Neural progenitor cell (in vitro differentiated cells): ENCODE measurements around the gene MVB12B. TPM values are rescaled to one million over a fixed set of nuclear protein-coding genes. Genes with fewer than 3 reads are reported as not detected.

Source experiments
- DNase-seq: peaks from one replicate; pipeline ENCODE4 v3.0.0-alpha.2; 2016; ENCODE audit warnings: low spot score
- H2AFZ ChIP-seq: fragments of 200-600 bp; sonication (generic); replicated peaks from 2 replicates; pipeline ENCODE4 v1.6.1; 2016; ENCODE audit warnings: antibody characterized with exemption
- H3F3A ChIP-seq: fragments of 200-600 bp; sonication (generic); 2 replicates; pipeline ENCODE4 v1.6.1; 2016; ENCODE audit warnings: antibody characterized with exemption, low read depth
- H3K27ac ChIP-seq: fragments of 200-600 bp; sonication (generic); 2 replicates; pipeline ENCODE4 v1.5.1; 2016; ENCODE audit warnings: mild to moderate bottlenecking
- H3K27me3 ChIP-seq: fragments of 200-600 bp; sonication (generic); 2 replicates; pipeline ENCODE4 v1.6.1; 2016; ENCODE audit warnings: mild to moderate bottlenecking, moderate library complexity
- H3K36me3 ChIP-seq: fragments of 200-600 bp; sonication (generic); 2 replicates; pipeline ENCODE4 v1.5.1; 2016
- H3K4me1 ChIP-seq: fragments of 200-600 bp; sonication (generic); 2 replicates; pipeline ENCODE4 v1.6.1; 2016; ENCODE audit warnings: mixed run types
- H3K4me2 ChIP-seq: fragments of 200-600 bp; sonication (generic); 2 replicates; pipeline ENCODE4 v1.6.1; 2016
- H3K4me3 ChIP-seq: fragments of 200-600 bp; sonication (generic); 2 replicates; pipeline ENCODE4 v1.5.1; 2016
- H3K79me2 ChIP-seq: fragments of 200-600 bp; sonication (generic); 2 replicates; pipeline ENCODE4 v1.6.1; 2016; ENCODE audit warnings: low read depth
- H3K9ac ChIP-seq: fragments of 200-600 bp; sonication (generic); 2 replicates; pipeline ENCODE4 v1.6.1; 2016
- H3K9me3 ChIP-seq: fragments of 200-600 bp; sonication (generic); 2 replicates; pipeline ENCODE4 v1.5.1; 2016; ENCODE audit warnings: low read depth
- H4K20me1 ChIP-seq: fragments of 200-600 bp; sonication (generic); 2 replicates; pipeline ENCODE4 v1.6.1; 2016; ENCODE audit warnings: low read depth
- H3K27ac Mint-ChIP-seq: 3 replicates; pipeline ENCODE4 v1.8.0; 2021; ENCODE audit warnings: mixed read lengths
- H3K27me3 Mint-ChIP-seq: 2 replicates; pipeline ENCODE4 v1.8.0; 2022; ENCODE audit warnings: low read depth, mild to moderate bottlenecking, inconsistent platforms, moderate library complexity, mixed read lengths; ENCODE audit not compliant: insufficient read depth
- H3K36me3 Mint-ChIP-seq: 3 replicates; pipeline ENCODE4 v1.8.0; 2021; ENCODE audit warnings: mixed read lengths
- H3K4me1 Mint-ChIP-seq: 3 replicates; pipeline ENCODE4 v1.8.0; 2021; ENCODE audit warnings: mixed read lengths
- H3K4me3 Mint-ChIP-seq: 3 replicates; pipeline ENCODE4 v1.8.0; 2021; ENCODE audit warnings: mild to moderate bottlenecking, moderate library complexity, mixed read lengths
- H3K9me3 Mint-ChIP-seq: 3 replicates; pipeline ENCODE4 v1.8.0; 2020; ENCODE audit warnings: mixed read lengths
- EZH2 ChIP-seq: fragments of 200-600 bp; sonication (generic); IDR thresholded peaks from 2 replicates; pipeline ENCODE4 v1.6.1; 2017; ENCODE audit warnings: antibody characterized with exemption, mild to moderate bottlenecking, moderate library complexity
- EZH2phosphoT487 ChIP-seq: fragments of 200-600 bp; sonication (generic); IDR thresholded peaks from 2 replicates; pipeline ENCODE4 v1.6.1; 2017; ENCODE audit warnings: antibody characterized with exemption
- total RNA-seq: library from RNA; depleted of rRNA; stranded (reverse); fragments of >200 nt; gene quantifications from 2 replicates; pipeline ENCODE4 v1.2.3, GENCODE V29; 2015; ENCODE audit warnings: low replicate concordance
- TF ChIP-seq, protein P1 (sequence below): fragments of 200-600 bp; sonication (generic); IDR thresholded peaks from 2 replicates; pipeline ENCODE4 v1.5.1; 2017; ENCODE audit warnings: antibody characterized with exemption, mild to moderate bottlenecking

Gene MVB12B
- total RNA-seq, 1 donor from 2014 or later, result 16.1 TPM

DNA sequence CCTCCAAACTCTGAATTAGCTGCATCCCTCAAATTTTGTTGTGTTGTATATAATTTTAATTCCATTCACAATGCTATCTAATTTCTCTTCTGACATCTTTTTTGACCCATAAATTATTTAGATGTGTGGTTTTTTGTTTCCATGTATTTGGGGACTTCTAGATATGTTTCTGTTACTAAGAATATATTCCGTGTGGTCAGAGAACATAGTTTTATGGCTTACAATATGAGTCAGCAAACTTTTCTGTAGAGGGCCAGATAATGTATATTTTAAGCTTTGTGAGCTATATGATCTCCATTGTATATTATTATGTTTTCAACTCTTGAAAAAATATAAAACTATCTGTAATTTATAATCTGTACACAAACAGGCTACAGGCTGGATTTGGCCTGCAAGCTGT lies 33.4 kb downstream of the MVB12B start:
- DNase-seq, result no peak
- TF ChIP-seq EZH2 (no peak), EZH2phosphoT487 (no peak)
- H3K4me3 ChIP-seq, result no peak overlapping the region
- Mint-ChIP-seq H3K27me3 (peaks cover 2% of the 10 kb centered on the region), H3K27ac (no peak overlapping the region), H3K9me3 (peaks cover 51% of the 10 kb centered on the region), H3K4me1 (no peaks in the 10 kb centered on the region), H3K4me3 (no peak overlapping the region), H3K36me3 (peaks cover 52% of the 10 kb centered on the region)
- no peak overlapping the region for H3K4me2 ChIP-seq
- no peak overlapping the region for H2AFZ ChIP-seq
- H3K27ac ChIP-seq, result no peak overlapping the region
- peaks cover 7% of the 10 kb centered on the region for H3F3A ChIP-seq
- peaks cover 8% of the 10 kb centered on the region for H3K4me1 ChIP-seq
- H3K9me3 ChIP-seq, result peaks cover 22% of the 10 kb centered on the region
- H3K79me2 ChIP-seq, result peaks cover 37% of the 10 kb centered on the region
- no peaks in the 10 kb centered on the region for H3K27me3 ChIP-seq
- no peak overlapping the region for H3K9ac ChIP-seq
- H4K20me1 ChIP-seq, result no peaks in the 10 kb centered on the region
- H3K36me3 ChIP-seq, result peaks cover 21% of the 10 kb centered on the region

DNA sequence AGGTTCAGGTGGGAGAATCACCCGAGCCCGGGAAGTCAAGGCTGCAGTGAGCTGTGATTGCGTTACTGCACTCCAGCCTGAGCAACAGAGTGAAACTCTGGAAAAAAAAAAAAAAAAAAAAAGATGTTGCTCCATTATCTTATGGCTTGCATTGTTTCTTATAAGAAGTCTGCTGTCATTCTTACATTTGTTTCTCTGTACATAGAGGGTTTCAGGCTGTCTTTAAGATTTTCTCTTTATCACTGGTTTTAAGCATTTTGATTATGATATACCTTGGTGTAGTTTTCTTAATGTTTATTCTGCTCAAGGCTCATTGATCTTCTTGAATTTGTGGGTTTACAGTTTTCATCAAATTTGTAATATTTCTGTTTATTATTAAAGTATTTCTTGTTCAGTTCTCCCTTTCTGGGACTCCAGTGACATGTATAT lies 35.2 kb downstream of the MVB12B start:
- peaks cover 10% of the 10 kb centered on the region for H3K4me1 Mint-ChIP-seq
- peaks cover 18% of the 10 kb centered on the region for H3F3A ChIP-seq
- no peaks in the 10 kb centered on the region for H4K20me1 ChIP-seq
- no peak overlapping the region for H3K9ac ChIP-seq
- H3K4me3 Mint-ChIP-seq, result no peak overlapping the region
- H3K36me3 ChIP-seq, result peaks cover 21% of the 10 kb centered on the region
- H3K9me3 Mint-ChIP-seq, result peaks cover 49% of the 10 kb centered on the region
- no peak for DNase-seq
- peaks cover 2% of the 10 kb centered on the region for H3K27me3 Mint-ChIP-seq
- no peak overlapping the region for H3K27ac ChIP-seq
- peaks cover 50% of the 10 kb centered on the region for H3K36me3 Mint-ChIP-seq
- TF ChIP-seq EZH2 (no peak), EZH2phosphoT487 (no peak)
- TF ChIP-seq, protein P1, sequence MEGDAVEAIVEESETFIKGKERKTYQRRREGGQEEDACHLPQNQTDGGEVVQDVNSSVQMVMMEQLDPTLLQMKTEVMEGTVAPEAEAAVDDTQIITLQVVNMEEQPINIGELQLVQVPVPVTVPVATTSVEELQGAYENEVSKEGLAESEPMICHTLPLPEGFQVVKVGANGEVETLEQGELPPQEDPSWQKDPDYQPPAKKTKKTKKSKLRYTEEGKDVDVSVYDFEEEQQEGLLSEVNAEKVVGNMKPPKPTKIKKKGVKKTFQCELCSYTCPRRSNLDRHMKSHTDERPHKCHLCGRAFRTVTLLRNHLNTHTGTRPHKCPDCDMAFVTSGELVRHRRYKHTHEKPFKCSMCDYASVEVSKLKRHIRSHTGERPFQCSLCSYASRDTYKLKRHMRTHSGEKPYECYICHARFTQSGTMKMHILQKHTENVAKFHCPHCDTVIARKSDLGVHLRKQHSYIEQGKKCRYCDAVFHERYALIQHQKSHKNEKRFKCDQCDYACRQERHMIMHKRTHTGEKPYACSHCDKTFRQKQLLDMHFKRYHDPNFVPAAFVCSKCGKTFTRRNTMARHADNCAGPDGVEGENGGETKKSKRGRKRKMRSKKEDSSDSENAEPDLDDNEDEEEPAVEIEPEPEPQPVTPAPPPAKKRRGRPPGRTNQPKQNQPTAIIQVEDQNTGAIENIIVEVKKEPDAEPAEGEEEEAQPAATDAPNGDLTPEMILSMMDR, result no peak
- H3K27ac Mint-ChIP-seq, result no peak overlapping the region
- H2AFZ ChIP-seq, result no peak overlapping the region
- no peak overlapping the region for H3K4me2 ChIP-seq
- H3K4me1 ChIP-seq, result peaks cover 22% of the 10 kb centered on the region
- H3K27me3 ChIP-seq, result no peaks in the 10 kb centered on the region
- no peak overlapping the region for H3K4me3 ChIP-seq
- peaks cover 22% of the 10 kb centered on the region for H3K9me3 ChIP-seq
- peaks cover 35% of the 10 kb centered on the region for H3K79me2 ChIP-seq

GRCh38 chr9:126363250-126363649 lies 36.6 kb downstream of the MVB12B start:
- no peak for DNase-seq
- Histone ChIP-seq H4K20me1 (no peaks in the 10 kb centered on the region), H3K27ac (no peak overlapping the region), H3K9me3 (peaks cover 22% of the 10 kb centered on the region), H3K36me3 (peaks cover 21% of the 10 kb centered on the region), H3K4me1 (peaks cover 22% of the 10 kb centered on the region), H3K79me2 (peaks cover 26% of the 10 kb centered on the region), H3K4me2 (no peak overlapping the region), H3K27me3 (no peaks in the 10 kb centered on the region), H3F3A (peaks cover 23% of the 10 kb centered on the region), H3K9ac (no peak overlapping the region), H2AFZ (no peak overlapping the region), H3K4me3 (no peak overlapping the region)
- H3K36me3 Mint-ChIP-seq, result peaks cover 41% of the 10 kb centered on the region
- H3K4me3 Mint-ChIP-seq, result no peak overlapping the region
- no peak overlapping the region for H3K27ac Mint-ChIP-seq
- H3K4me1 Mint-ChIP-seq, result peaks cover 11% of the 10 kb centered on the region
- peaks cover 2% of the 10 kb centered on the region for H3K27me3 Mint-ChIP-seq
- TF ChIP-seq EZH2phosphoT487, result no peak
- TF ChIP-seq EZH2, result no peak
- TF ChIP-seq, protein P1, result no peak
- H3K9me3 Mint-ChIP-seq, result peaks cover 40% of the 10 kb centered on the region

- no peak overlapping the region for H3K4me3 Mint-ChIP-seq
- no peak overlapping the region for H3K4me2 ChIP-seq
- TF ChIP-seq EZH2 (no peak), EZH2phosphoT487 (no peak)
- TF ChIP-seq, protein P1, result no peak
- no peak overlapping the region for H3K9ac ChIP-seq
- H3K27me3 Mint-ChIP-seq, result peaks cover 2% of the 10 kb centered on the region
- H3K4me1 Mint-ChIP-seq, result peaks cover 11% of the 10 kb centered on the region
- H3F3A ChIP-seq, result peaks cover 23% of the 10 kb centered on the region
- peaks cover 22% of the 10 kb centered on the region for H3K4me1 ChIP-seq
- H3K79me2 ChIP-seq, result peaks cover 25% of the 10 kb centered on the region
- peaks cover 21% of the 10 kb centered on the region for H3K36me3 ChIP-seq
- H4K20me1 ChIP-seq, result no peaks in the 10 kb centered on the region
- no peak overlapping the region for H2AFZ ChIP-seq
- H3K36me3 Mint-ChIP-seq, result peaks cover 37% of the 10 kb centered on the region
- no peak overlapping the region for H3K27ac Mint-ChIP-seq
- no peak overlapping the region for H3K4me3 ChIP-seq
- DNase-seq, result no peak
- peaks cover 35% of the 10 kb centered on the region for H3K9me3 Mint-ChIP-seq
- H3K9me3 ChIP-seq, result peaks cover 22% of the 10 kb centered on the region
- H3K27me3 ChIP-seq, result no peaks in the 10 kb centered on the region
- no peak overlapping the region for H3K27ac ChIP-seq
Observed at GRCh38 chr9:126363847-126364671, 37.4 kb downstream of the MVB12B start.
